ENCODE measurements around the gene SLC1A7. TPM values are rescaled to one million over a fixed set of nuclear protein-coding genes. Genes with fewer than 3 reads are reported as not detected.
A peak's percentile ranks its signal among the peaks of the same experiment; 100 is the strongest.

Gene SLC1A7
- total and polyA plus RNA-seq, 2 experiments from 2014 or later: not detected

GRCh38 chr1:53114581-53115400, 27.6 kb downstream of the SLC1A7 start:
- Histone ChIP-seq H3K27me3 (peaks cover 17% of the 10 kb centered on the region), H3K36me3 (no peaks in the 10 kb centered on the region), H3K27ac (no peak overlapping the region), H3K4me3 (no peak overlapping the region), H3K4me1 (ENCODE audit: low read depth) (peaks cover 20% of the 10 kb centered on the region), H3K9me3 (ENCODE audit: low read depth) (no peaks in the 10 kb centered on the region)
- no peak for TF ChIP-seq CTCF (IDR thresholded peaks at IDR 0.05; ENCODE audit: low read depth, low read length)
- DNase-seq (ENCODE audit: low read depth in 1 of 2, low spot score in 1 of 2): no peak

DNA sequence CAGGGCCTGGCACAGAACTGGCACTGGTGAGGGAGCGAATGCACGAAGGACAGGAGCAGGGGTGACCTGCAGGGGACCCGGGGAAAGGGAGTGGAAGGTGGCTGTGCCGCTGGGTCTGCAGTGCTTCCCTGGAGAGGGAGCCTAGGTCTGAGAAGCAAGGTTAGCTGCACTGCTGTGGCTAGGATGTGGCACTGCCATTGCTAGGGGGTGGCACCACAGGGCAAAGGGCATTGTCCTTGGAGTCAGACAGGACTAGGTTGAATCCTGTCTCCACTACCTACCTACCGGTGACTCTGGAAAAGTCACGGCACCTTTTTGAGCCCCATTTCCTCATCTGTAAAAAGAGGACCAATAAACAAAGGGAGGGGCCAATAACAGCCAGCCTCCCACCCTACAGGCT, 28.3 kb downstream of the SLC1A7 start:
- H3K27ac ChIP-seq: no peak overlapping the region
- peaks cover 17% of the 10 kb centered on the region for H3K27me3 ChIP-seq
- no peak for DNase-seq (ENCODE audit: low read depth in 1 of 2, low spot score in 1 of 2)
- peaks cover 24% of the 10 kb centered on the region for H3K4me1 ChIP-seq (ENCODE audit: low read depth)
- H3K9me3 ChIP-seq (ENCODE audit: low read depth): no peaks in the 10 kb centered on the region
- H3K4me3 ChIP-seq: no peak overlapping the region
- H3K36me3 ChIP-seq: no peaks in the 10 kb centered on the region
- no peak for TF ChIP-seq CTCF (IDR thresholded peaks at IDR 0.05; ENCODE audit: low read depth, low read length)

DNA sequence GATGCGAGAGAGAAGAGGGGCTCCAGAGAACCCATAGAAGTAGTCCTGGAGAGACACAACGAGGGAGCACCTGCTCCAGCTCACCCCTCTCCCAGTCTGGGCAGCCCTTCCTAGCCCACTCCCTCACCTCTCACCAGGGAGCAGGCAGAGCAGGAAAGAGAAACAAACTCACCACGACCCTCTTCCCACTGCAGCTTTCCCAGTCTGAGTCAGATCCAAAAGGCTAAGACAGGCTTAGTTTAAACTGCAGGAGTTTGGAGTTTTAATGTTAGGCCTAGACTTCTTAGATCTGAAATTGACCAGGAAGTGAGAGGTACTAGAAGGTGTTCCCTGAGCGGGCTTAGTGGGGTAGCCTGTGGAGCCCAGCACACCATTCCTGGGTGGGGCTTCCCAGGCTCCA, 29.6 kb downstream of the SLC1A7 start:
- Histone ChIP-seq H3K4me1 (ENCODE audit: low read depth) (peaks cover 28% of the 10 kb centered on the region), H3K4me3 (no peak overlapping the region), H3K27ac (no peak overlapping the region), H3K9me3 (ENCODE audit: low read depth) (no peaks in the 10 kb centered on the region), H3K27me3 (peaks cover 17% of the 10 kb centered on the region), H3K36me3 (no peaks in the 10 kb centered on the region)
- TF ChIP-seq CTCF (IDR thresholded peaks at IDR 0.05; ENCODE audit: low read depth, low read length): no peak
- DNase-seq (ENCODE audit: low read depth in 1 of 2, low spot score in 1 of 2): no peak

- TF ChIP-seq CTCF (IDR thresholded peaks at IDR 0.05; ENCODE audit: low read depth, low read length): no peak
- H3K9me3 ChIP-seq (ENCODE audit: low read depth): no peaks in the 10 kb centered on the region
- H3K4me3 ChIP-seq: no peak overlapping the region
- peak in 1 of 2 donors; percentile 87 for DNase-seq (ENCODE audit: low read depth in 1 of 2, low spot score in 1 of 2)
- peaks cover 28% of the 10 kb centered on the region for H3K4me1 ChIP-seq (ENCODE audit: low read depth)
- H3K36me3 ChIP-seq: no peaks in the 10 kb centered on the region
- H3K27ac ChIP-seq: no peak overlapping the region
- H3K27me3 ChIP-seq: peaks cover 17% of the 10 kb centered on the region
Measured at GRCh38 chr1:53112271-53112774, 30.1 kb downstream of the SLC1A7 start.

DNA sequence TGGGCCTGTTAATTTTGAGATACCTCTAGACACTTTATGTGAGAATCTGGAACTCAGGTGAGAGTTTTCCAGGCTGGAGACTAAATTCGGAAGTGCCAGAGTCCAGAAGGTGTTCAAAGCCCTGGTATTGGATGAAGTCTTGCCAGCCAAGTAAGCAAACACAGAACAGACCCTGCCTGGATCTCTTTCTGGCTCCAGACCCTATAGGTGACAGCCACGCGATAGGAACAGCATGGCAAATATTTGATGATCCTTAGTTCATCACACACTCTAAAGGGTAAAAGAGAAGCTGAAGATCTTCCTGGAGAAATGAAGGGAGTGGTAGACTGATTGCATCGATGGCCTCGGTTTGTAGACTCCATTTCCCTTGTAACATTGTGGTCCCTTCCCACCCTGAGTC, 30.7 kb downstream of the SLC1A7 start:
- TF ChIP-seq CTCF (IDR thresholded peaks at IDR 0.05; ENCODE audit: low read depth, low read length): no peak
- H3K27ac ChIP-seq: no peak overlapping the region

More for the DNA sequence above, 30.7 kb downstream of the SLC1A7 start:
- Histone ChIP-seq H3K9me3 (ENCODE audit: low read depth) (no peaks in the 10 kb centered on the region), H3K27me3 (peaks cover 17% of the 10 kb centered on the region), H3K4me1 (ENCODE audit: low read depth) (peaks cover 26% of the 10 kb centered on the region), H3K36me3 (no peaks in the 10 kb centered on the region), H3K4me3 (no peak overlapping the region)
- DNase-seq (ENCODE audit: low read depth in 1 of 2, low spot score in 1 of 2): no peak

Measured in cardiac muscle cell (in vitro differentiated cells and primary cell).